Endodermal cell (in vitro differentiated cells): ENCODE data around the gene NAPSA. TPM values are rescaled to one million over a fixed set of nuclear protein-coding genes. Genes with fewer than 3 reads are reported as not detected.

Source experiments
- DNase-seq: peaks from one replicate; pipeline ENCODE4 v3.0.0-alpha.2; 2017
- H3K27ac ChIP-seq: 2 replicates; pipeline ENCODE4 v1.5.1; 2013; ENCODE audit warnings: mild to moderate bottlenecking, low read depth, low read length, moderate library complexity
- H3K27me3 ChIP-seq: 2 replicates; pipeline ENCODE4 v1.6.1; 2013; ENCODE audit warnings: mild to moderate bottlenecking, low read length, moderate library complexity; ENCODE audit not compliant: insufficient read depth, control insufficient read depth, poor library complexity, severe bottlenecking
- H3K36me3 ChIP-seq: 2 replicates; pipeline ENCODE4 v1.7.0; 2013; ENCODE audit warnings: mild to moderate bottlenecking, low read length, moderate library complexity; ENCODE audit not compliant: control insufficient read depth, insufficient read depth
- H3K4me1 ChIP-seq: one replicate; pipeline ENCODE4 v1.7.0; 2013; ENCODE audit warnings: low read length; ENCODE audit not compliant: control insufficient read depth, insufficient read depth
- H3K4me3 ChIP-seq: 2 replicates; pipeline ENCODE4 v1.5.1; 2013; ENCODE audit warnings: mild to moderate bottlenecking, low read length, moderate library complexity
- H3K9ac ChIP-seq: 2 replicates; pipeline ENCODE4 v1.6.1; 2013; ENCODE audit warnings: mild to moderate bottlenecking, low read length, moderate library complexity; ENCODE audit not compliant: poor library complexity, severe bottlenecking; ENCODE audit errors: extremely low read depth
- H3K9me3 ChIP-seq: 2 replicates; pipeline ENCODE4 v1.6.1; 2013; ENCODE audit warnings: mild to moderate bottlenecking, low read length, moderate library complexity; ENCODE audit not compliant: control insufficient read depth
- H3K27ac Mint-ChIP-seq: 2 replicates; pipeline ENCODE4 v1.8.0; 2020; ENCODE audit warnings: mixed read lengths
- H3K27me3 Mint-ChIP-seq: 2 replicates; pipeline ENCODE4 v1.8.0; 2021; ENCODE audit warnings: mild to moderate bottlenecking, mixed read lengths; ENCODE audit not compliant: insufficient read depth
- H3K36me3 Mint-ChIP-seq: 2 replicates; pipeline ENCODE4 v1.8.0; 2020; ENCODE audit warnings: low read depth, mixed read lengths
- H3K4me1 Mint-ChIP-seq: 2 replicates; pipeline ENCODE4 v1.8.0; 2020; ENCODE audit warnings: mixed read lengths
- H3K4me3 Mint-ChIP-seq: 2 replicates; pipeline ENCODE4 v1.8.0; 2020; ENCODE audit warnings: mild to moderate bottlenecking, moderate library complexity, mixed read lengths
- H3K9me3 Mint-ChIP-seq: 2 replicates; pipeline ENCODE4 v1.8.0; 2020; ENCODE audit warnings: mild to moderate bottlenecking, mixed read lengths
- CTCF ChIP-seq: fragments of 200-600 bp; sonication (generic); conservative IDR thresholded peaks from 2 replicates; pipeline ENCODE4 v1.5.0; 2021; ENCODE audit warnings: antibody characterized with exemption, mild to moderate bottlenecking
- WGBS, 2 experiments: methylation state at CpG; one replicate each; pipeline versions ENCODE4 v1.1.5 to v1.1.7; 2013; ENCODE audit warnings: missing lambda C conversion rate in 2 of 2, mixed read lengths in 1 of 2; ENCODE audit not compliant: insufficient coverage in 1 of 2, insufficient read length in 1 of 2; 5-methylcytosine and 5-hydroxymethylcytosine counted together
- total RNA-seq, 2 donors: library from RNA; stranded (reverse); fragmentation: NEBNext Ultra II Directional in 1 of 2; extraction: Animal tissue kit (Norgen Biotek cat#: 25700) in 1 of 2; gene quantifications; 2 replicates in 1 of 2; 3 replicates in 1 of 2; pipeline ENCODE4 v1.2.1, GENCODE V29; 2021

NAPSA gene
- total RNA-seq, 2 donors from 2014 or later: 0.91 to 1.5 TPM

DNA sequence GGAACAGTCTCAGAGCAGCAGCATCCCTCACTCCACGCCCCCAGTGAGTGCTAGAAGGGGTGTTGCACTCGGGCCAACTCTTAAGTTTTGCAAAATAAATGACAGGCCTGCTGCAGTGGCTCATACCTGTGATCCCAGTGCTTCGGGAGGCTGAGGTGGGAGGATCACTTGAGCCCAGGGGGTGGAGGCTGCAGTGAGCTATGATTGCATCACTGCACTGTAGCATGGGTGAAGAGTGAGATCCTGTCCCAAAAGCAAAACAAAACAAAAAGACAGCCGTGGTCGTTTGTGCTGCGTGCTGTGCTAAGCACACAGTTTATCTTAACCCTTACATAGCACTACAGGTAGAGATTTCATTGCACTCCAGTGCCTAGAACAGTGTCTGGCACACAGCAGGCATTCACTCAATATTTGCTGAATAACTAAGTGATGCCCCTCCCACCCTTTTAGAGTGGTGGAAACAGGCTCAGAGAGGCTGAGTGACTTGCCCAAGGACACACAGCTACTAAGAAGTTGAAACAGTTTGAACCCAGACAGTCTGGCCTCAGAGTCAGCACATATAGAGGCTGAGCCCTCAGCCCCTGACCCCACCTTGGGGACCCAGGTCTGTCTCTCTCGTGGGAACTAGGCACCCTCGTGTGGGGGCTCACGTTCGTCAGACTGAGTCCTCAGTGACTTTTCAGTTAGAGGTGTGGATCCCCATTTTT is 54.5 kb downstream of the NAPSA start:
- no peaks in the 10 kb centered on the region for H3K9me3 ChIP-seq
- DNase-seq: no peak
- H3K9me3 Mint-ChIP-seq: no peaks in the 10 kb centered on the region
- peaks cover 24% of the 10 kb centered on the region for H3K27me3 Mint-ChIP-seq
- peaks cover 18% of the 10 kb centered on the region for H3K4me1 Mint-ChIP-seq
- no peaks in the 10 kb centered on the region for H3K36me3 ChIP-seq
- H3K27ac ChIP-seq: no peak overlapping the region
- H3K4me1 ChIP-seq: no peaks in the 10 kb centered on the region
- no peaks in the 10 kb centered on the region for H3K36me3 Mint-ChIP-seq
- H3K9ac ChIP-seq: no peak overlapping the region
- peaks cover 10% of the 10 kb centered on the region for H3K27me3 ChIP-seq
- no peak for TF ChIP-seq CTCF
- H3K4me3 ChIP-seq: no peak overlapping the region
- H3K27ac Mint-ChIP-seq: no peak overlapping the region
- no peak overlapping the region for H3K4me3 Mint-ChIP-seq
- WGBS, 2 experiments: 61 to 80% methylated on average over 3 to 10 of the region's 10 CpGs

GRCh38 chr19:50309396-50310125 is 55.9 kb downstream of the NAPSA start:
- H3K27ac ChIP-seq: no peak overlapping the region
- peaks cover 10% of the 10 kb centered on the region for H3K27me3 ChIP-seq
- H3K9ac ChIP-seq: no peak overlapping the region
- H3K27me3 Mint-ChIP-seq: peaks cover 22% of the 10 kb centered on the region
- H3K4me3 Mint-ChIP-seq: no peak overlapping the region
- no peaks in the 10 kb centered on the region for H3K36me3 Mint-ChIP-seq
- peaks cover 16% of the 10 kb centered on the region for H3K4me1 Mint-ChIP-seq
- no peak for TF ChIP-seq CTCF
- DNase-seq: peak; percentile 33
- no peaks in the 10 kb centered on the region for H3K9me3 Mint-ChIP-seq
- H3K4me3 ChIP-seq: no peak overlapping the region
- 76 to 83% methylated on average over 5 to 16 of the region's 16 CpGs for WGBS, 2 experiments
- no peaks in the 10 kb centered on the region for H3K9me3 ChIP-seq
- no peak overlapping the region for H3K27ac Mint-ChIP-seq
- no peaks in the 10 kb centered on the region for H3K4me1 ChIP-seq
- no peaks in the 10 kb centered on the region for H3K36me3 ChIP-seq

DNA sequence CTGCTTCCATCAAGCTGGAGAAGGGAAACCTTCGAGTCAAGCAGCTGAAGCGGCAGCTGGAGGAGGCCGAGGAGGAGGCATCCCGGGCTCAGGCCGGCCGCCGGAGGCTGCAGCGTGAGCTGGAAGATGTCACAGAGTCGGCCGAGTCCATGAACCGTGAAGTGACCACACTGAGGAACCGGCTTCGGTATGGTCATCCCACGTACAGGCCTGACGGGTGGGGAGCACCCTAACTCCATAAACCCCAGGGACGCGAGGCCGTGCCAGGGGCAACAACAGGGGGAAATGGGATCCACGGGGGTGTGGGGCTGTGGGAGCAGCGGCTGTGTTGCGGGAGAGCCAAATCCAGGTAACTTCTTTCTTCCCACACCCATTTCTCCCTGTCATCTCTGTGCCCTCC is 56.4 kb downstream of the NAPSA start:
- no peak overlapping the region for H3K4me3 Mint-ChIP-seq
- WGBS, 2 experiments: 77 to 86% methylated on average over 9 to 21 of the region's 21 CpGs
- H3K4me1 ChIP-seq: no peaks in the 10 kb centered on the region
- H3K4me3 ChIP-seq: no peak overlapping the region
- DNase-seq: peak; percentile 36
- H3K27me3 Mint-ChIP-seq: peaks cover 20% of the 10 kb centered on the region
- peaks cover 12% of the 10 kb centered on the region for H3K4me1 Mint-ChIP-seq
- no peak overlapping the region for H3K9ac ChIP-seq
- no peaks in the 10 kb centered on the region for H3K9me3 ChIP-seq
- H3K36me3 Mint-ChIP-seq: peaks cover 1% of the 10 kb centered on the region
- no peaks in the 10 kb centered on the region for H3K36me3 ChIP-seq
- H3K27ac ChIP-seq: no peak overlapping the region
- peaks cover 10% of the 10 kb centered on the region for H3K27me3 ChIP-seq
- no peak for TF ChIP-seq CTCF
- no peak overlapping the region for H3K27ac Mint-ChIP-seq
- no peaks in the 10 kb centered on the region for H3K9me3 Mint-ChIP-seq

Other genes starting within 250 kb of the NAPSA start
- not detected for gene IZUMO2, start 202.4 kb downstream of the NAPSA start, total RNA-seq
- 10 to 100 TPM; 12.8 to 16.7 TPM for gene MYH14, start 162.0 kb downstream of the NAPSA start, total RNA-seq
- gene KCNC3, start 36.3 kb downstream of the NAPSA start, total RNA-seq: 10 to 100 TPM in 1 of 2 donors, 1 to 10 TPM in 1; 8.6 to 10.7 TPM
- 10 to 100 TPM; 40.4 to 42.7 TPM for gene NR1H2, start 10.8 kb upstream of the NAPSA start, total RNA-seq
- gene POLD1, start 18.7 kb upstream of the NAPSA start, total RNA-seq: 100 to 1,000 TPM; 106 to 127 TPM
- gene SPIB, start 53.3 kb upstream of the NAPSA start, total RNA-seq: 1 to 10 TPM in 1 of 2 donors, under 1 TPM in 1; 0.11 to 2.6 TPM
- 1 to 10 TPM; 1.9 to 2.3 TPM for gene MYBPC2, start 67.3 kb upstream of the NAPSA start, total RNA-seq
- 100 to 1,000 TPM; 119 to 123 TPM for gene EMC10, start 110.9 kb upstream of the NAPSA start, total RNA-seq
- 1 to 10 TPM; 8.3 to 9.5 TPM for gene GARIN5A, start 111.2 kb upstream of the NAPSA start, total RNA-seq
- gene JOSD2, start 145.6 kb upstream of the NAPSA start, total RNA-seq: 10 to 100 TPM; 12.1 to 13.7 TPM
- gene ASPDH, start 148.3 kb upstream of the NAPSA start, total RNA-seq: not detected
- gene LRRC4B, start 202.8 kb upstream of the NAPSA start, total RNA-seq: 1 to 10 TPM; 2.3 to 7.0 TPM